H1 (cell line): ENCODE results near the gene TTC29. TPM values are rescaled to one million over a fixed set of nuclear protein-coding genes. Genes with fewer than 3 reads are reported as not detected.

ENCODE experiments used
- ATF2 ChIP-seq: IDR thresholded peaks from 2 replicates; pipeline ENCODE4 v1.6.1; 2012; ENCODE audit warnings: low read length, inconsistent platforms
- TEAD4 ChIP-seq: IDR thresholded peaks from 2 replicates; pipeline ENCODE4 v1.6.1; 2012; ENCODE audit warnings: low read depth, low read length, inconsistent platforms, mixed read lengths
- polyA plus RNA-seq, 7 experiments: library from polyadenylated mRNA; depleted of rRNA in 3 of 7; stranded (reverse) in 5 of 7; unstranded in 2 of 7; fragments of >200 nt in 5 of 7; fragments of 200-250 nt in 2 of 7; gene quantifications; 1 replicate in 5 of 7; 2 replicates in 1 of 7; 4 replicates in 1 of 7; pipeline versions ENCODE4 v1.2.1 to v1.2.3, GENCODE V29; 2011 to 2013; ENCODE audit warnings: missing spikeins in 2 of 7, mixed read lengths in 2 of 7
- total RNA-seq: library from RNA; stranded (reverse); fragmentation: NEBNext Ultra II Directional; extraction: Animal tissue kit (Norgen Biotek cat#: 25700); gene quantifications from 2 replicates; pipeline ENCODE4 v1.2.1, GENCODE V29; 2021

The TTC29 gene
- total and polyA plus RNA-seq, 2 of the 8 experiments (the other 6 are each of a cell fraction or from before 2014, with no cell fraction given): 0.28 TPM; not detected in 1

- TF ChIP-seq ATF2: no peak
- TF ChIP-seq TEAD4: no peak
Measured at GRCh38 chr4:146742416-146742815, 203.2 kb downstream of the TTC29 start (continued).
